Colon (tissue), 2 donors: ENCODE results near the gene EFCC1.
"Not testable (repeated sequence)": the region's sequence is repeated elsewhere in the genome, so short reads cannot be mapped to it uniquely, and the experiment has no call there.

Source experiments
- FAIRE-seq: peaks from 2 replicates; lab custom pipeline; 2012; peaks lifted over from hg19 to GRCh38; lab: Jason Lieb, UNC
- donor health status: control.
- donor health status: control.

The EFCC1 gene

GRCh38 chr3:129056451-129057173 is 55.5 kb downstream of the EFCC1 start:
- FAIRE-seq = no peak

- FAIRE-seq = no peak
Measured at GRCh38 chr3:129057249-129057648, 56.1 kb downstream of the EFCC1 start.

- FAIRE-seq = no peak
Measured at GRCh38 chr3:129058441-129059200, 57.5 kb downstream of the EFCC1 start.

- no peak for FAIRE-seq
Measured at GRCh38 chr3:129059311-129059958, 58.3 kb downstream of the EFCC1 start.

- no peak for FAIRE-seq
Measured at GRCh38 chr3:129060276-129061022, 59.3 kb downstream of the EFCC1 start, which contains the start of gene GP9. TSS of gene GP9 (plus strand) at chr3:129060779. CDS start at chr3:129061740, 961 bp downstream.

GRCh38 chr3:129061023-129061887 is 60.2 kb downstream of the EFCC1 start:
- FAIRE-seq = no peak

- FAIRE-seq = no peak
Measured at GRCh38 chr3:129061888-129062834, 61.1 kb downstream of the EFCC1 start.

GRCh38 chr3:129063091-129063640 is 62.1 kb downstream of the EFCC1 start:
- FAIRE-seq = no peak

- no peak for FAIRE-seq
Measured at GRCh38 chr3:129063841-129064482, 62.9 kb downstream of the EFCC1 start.

- FAIRE-seq = no peak
Measured at GRCh38 chr3:129065016-129065719, 64.1 kb downstream of the EFCC1 start.

- FAIRE-seq = no peak
Measured at GRCh38 chr3:129065720-129066073, 64.6 kb downstream of the EFCC1 start.

- FAIRE-seq = not testable (repeated sequence)
Measured at GRCh38 chr3:129067719-129068118, 66.6 kb downstream of the EFCC1 start.

GRCh38 chr3:129068291-129068886 is 67.3 kb downstream of the EFCC1 start:
- FAIRE-seq = no peak

GRCh38 chr3:129069313-129070085 is 68.4 kb downstream of the EFCC1 start:
- FAIRE-seq = not testable (repeated sequence)

- FAIRE-seq = no peak
Measured at GRCh38 chr3:129070086-129070885, 69.2 kb downstream of the EFCC1 start.

GRCh38 chr3:129077222-129077621 is 76.1 kb downstream of the EFCC1 start:
- no peak for FAIRE-seq

- no peak for FAIRE-seq
Measured at GRCh38 chr3:129078510-129078909, 77.4 kb downstream of the EFCC1 start.
